Smooth muscle cell (in vitro differentiated cells): ENCODE results near the gene ZNHIT1. TPM values are rescaled to one million over a fixed set of nuclear protein-coding genes. Genes with fewer than 3 reads are reported as not detected.
A peak's percentile ranks its signal among the peaks of the same experiment; 100 is the strongest.
"Not testable (repeated sequence)": the region's sequence is repeated elsewhere in the genome, so short reads cannot be mapped to it uniquely, and the experiment has no call there.

Experiments
- DNase-seq: peaks from one replicate; lab custom pipeline; 2025; ENCODE audit not compliant: unreplicated experiment; lab: John Stamatoyannopoulos, UW
- H2AFZ ChIP-seq: fragments of 200-600 bp; sonication (generic); 2 replicates; pipeline ENCODE4 v1.6.0; 2016; ENCODE audit warnings: antibody characterized with exemption, low read depth, mild to moderate bottlenecking
- H3F3A ChIP-seq: fragments of 200-600 bp; sonication (generic); 2 replicates; pipeline ENCODE4 v1.6.0; 2017; ENCODE audit warnings: antibody characterized with exemption, low read depth
- H3K27ac ChIP-seq: fragments of 200-600 bp; sonication (generic); 2 replicates; pipeline ENCODE4 v1.5.1; 2016; ENCODE audit warnings: low read depth, mild to moderate bottlenecking
- H3K27me3 ChIP-seq: fragments of 200-600 bp; sonication (generic); 2 replicates; pipeline ENCODE4 v1.6.1; 2016; ENCODE audit warnings: low read depth, mild to moderate bottlenecking
- H3K36me3 ChIP-seq: fragments of 200-600 bp; sonication (generic); 2 replicates; pipeline ENCODE4 v1.5.1; 2016; ENCODE audit warnings: low read depth
- H3K4me1 ChIP-seq: fragments of 200-600 bp; sonication (generic); 2 replicates; pipeline ENCODE4 v1.5.1; 2016; ENCODE audit warnings: low read depth
- H3K4me2 ChIP-seq: fragments of 200-600 bp; sonication (generic); 2 replicates; pipeline ENCODE4 v1.6.0; 2016; ENCODE audit warnings: mild to moderate bottlenecking
- H3K4me3 ChIP-seq: fragments of 200-600 bp; sonication (generic); 2 replicates; pipeline ENCODE4 v1.5.1; 2016; ENCODE audit warnings: mild to moderate bottlenecking
- H3K79me2 ChIP-seq: fragments of 200-600 bp; sonication (generic); 2 replicates; pipeline ENCODE4 v1.6.0; 2016; ENCODE audit warnings: low read depth, mild to moderate bottlenecking
- H3K9ac ChIP-seq: fragments of 200-600 bp; sonication (generic); 2 replicates; pipeline ENCODE4 v1.6.0; 2016; ENCODE audit warnings: low read depth
- H3K9me3 ChIP-seq: fragments of 200-600 bp; sonication (generic); replicated peaks from 2 replicates; pipeline ENCODE4 v1.5.1; 2016; ENCODE audit warnings: low read depth
- H4K20me1 ChIP-seq: fragments of 200-600 bp; sonication (generic); 2 replicates; pipeline ENCODE4 v1.6.0; 2016; ENCODE audit warnings: low read depth
- WGBS: methylation state at CpG from one replicate; pipeline ENCODE4 v1.1.7; 2016; ENCODE audit warnings: low lambda C conversion rate; 5-methylcytosine and 5-hydroxymethylcytosine counted together
- polyA plus RNA-seq: library from polyadenylated mRNA; unstranded; fragments of >200 nt; fragmentation: Nextera tagmentation; extraction: Ambion mirVana; gene quantifications from 2 replicates; pipeline ENCODE4 v1.2.1, GENCODE V29; 2016
- total RNA-seq: library from RNA; depleted of rRNA; stranded (reverse); fragments of >200 nt; gene quantifications from 2 replicates; pipeline ENCODE4 v1.2.3, GENCODE V29; 2014
- TF ChIP-seq, protein P1 (sequence below): fragments of 200-600 bp; sonication (generic); IDR thresholded peaks from 2 replicates; pipeline ENCODE4 v1.5.1; 2017; ENCODE audit warnings: borderline replicate concordance, mild to moderate bottlenecking, antibody characterized with exemption; ENCODE audit not compliant: insufficient read depth, poor library complexity, severe bottlenecking

Gene ZNHIT1
- total and polyA plus RNA-seq, 2 experiments from 2014 or later, result 100 to 123 TPM

- Histone ChIP-seq H3K27me3 (peaks cover 43% of the 10 kb centered on the region), H3F3A (no peaks in the 10 kb centered on the region), H3K79me2 (no peaks in the 10 kb centered on the region), H3K27ac (no peak overlapping the region), H3K4me3 (peak overlapping the region; percentile 21), H3K36me3 (no peaks in the 10 kb centered on the region), H3K9me3 (no peaks in the 10 kb centered on the region), H4K20me1 (no peaks in the 10 kb centered on the region), H3K9ac (no peak overlapping the region), H3K4me2 (peak overlapping the region; percentile 68), H2AFZ (no peak overlapping the region), H3K4me1 (no peaks in the 10 kb centered on the region)
- 20% methylated on average over 50 of the region's 75 CpGs for WGBS
- DNase-seq, result no peak
- TF ChIP-seq, protein P1, sequence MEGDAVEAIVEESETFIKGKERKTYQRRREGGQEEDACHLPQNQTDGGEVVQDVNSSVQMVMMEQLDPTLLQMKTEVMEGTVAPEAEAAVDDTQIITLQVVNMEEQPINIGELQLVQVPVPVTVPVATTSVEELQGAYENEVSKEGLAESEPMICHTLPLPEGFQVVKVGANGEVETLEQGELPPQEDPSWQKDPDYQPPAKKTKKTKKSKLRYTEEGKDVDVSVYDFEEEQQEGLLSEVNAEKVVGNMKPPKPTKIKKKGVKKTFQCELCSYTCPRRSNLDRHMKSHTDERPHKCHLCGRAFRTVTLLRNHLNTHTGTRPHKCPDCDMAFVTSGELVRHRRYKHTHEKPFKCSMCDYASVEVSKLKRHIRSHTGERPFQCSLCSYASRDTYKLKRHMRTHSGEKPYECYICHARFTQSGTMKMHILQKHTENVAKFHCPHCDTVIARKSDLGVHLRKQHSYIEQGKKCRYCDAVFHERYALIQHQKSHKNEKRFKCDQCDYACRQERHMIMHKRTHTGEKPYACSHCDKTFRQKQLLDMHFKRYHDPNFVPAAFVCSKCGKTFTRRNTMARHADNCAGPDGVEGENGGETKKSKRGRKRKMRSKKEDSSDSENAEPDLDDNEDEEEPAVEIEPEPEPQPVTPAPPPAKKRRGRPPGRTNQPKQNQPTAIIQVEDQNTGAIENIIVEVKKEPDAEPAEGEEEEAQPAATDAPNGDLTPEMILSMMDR, result no peak
Measured at GRCh38 chr7:101201695-101202602, 16.0 kb upstream of the ZNHIT1 start.

- Histone ChIP-seq H4K20me1 (no peaks in the 10 kb centered on the region), H2AFZ (no peak overlapping the region), H3K36me3 (no peaks in the 10 kb centered on the region), H3K4me2 (no peak overlapping the region), H3K9me3 (no peaks in the 10 kb centered on the region), H3K27me3 (peaks cover 43% of the 10 kb centered on the region), H3K9ac (no peak overlapping the region), H3K27ac (no peak overlapping the region), H3K79me2 (no peaks in the 10 kb centered on the region), H3F3A (no peaks in the 10 kb centered on the region), H3K4me3 (no peak overlapping the region), H3K4me1 (no peaks in the 10 kb centered on the region)
- DNase-seq, result no peak
- WGBS, result 83% methylated on average over 5 of the region's 5 CpGs
- TF ChIP-seq, protein P1, result no peak
Measured at GRCh38 chr7:101202603-101202918, 15.4 kb upstream of the ZNHIT1 start.

- DNase-seq, H4K20me1 ChIP-seq, H3K4me1 ChIP-seq, H3F3A ChIP-seq, H3K9ac ChIP-seq, H3K36me3 ChIP-seq, H3K4me2 ChIP-seq, H3K79me2 ChIP-seq, H3K9me3 ChIP-seq, H3K4me3 ChIP-seq, H3K27ac ChIP-seq, H2AFZ ChIP-seq: not testable (repeated sequence)
- H3K27me3 ChIP-seq, result peaks cover 43% of the 10 kb centered on the region
- WGBS, result 80% methylated on average over 22 of the region's 22 CpGs
Measured at GRCh38 chr7:101203740-101204738, 13.9 kb upstream of the ZNHIT1 start.

GRCh38 chr7:101205901-101206664 lies 11.9 kb upstream of the ZNHIT1 start:
- Histone ChIP-seq H3K27me3 (peaks cover 30% of the 10 kb centered on the region), H3K79me2 (no peaks in the 10 kb centered on the region), H3K4me1 (no peaks in the 10 kb centered on the region), H3K4me2 (no peak overlapping the region), H2AFZ (no peak overlapping the region), H3K36me3 (no peaks in the 10 kb centered on the region), H3K9ac (no peak overlapping the region), H4K20me1 (no peaks in the 10 kb centered on the region), H3K27ac (no peak overlapping the region), H3K9me3 (no peaks in the 10 kb centered on the region), H3F3A (no peaks in the 10 kb centered on the region), H3K4me3 (no peak overlapping the region)
- DNase-seq, result no peak
- 92% methylated on average over 31 of the region's 32 CpGs for WGBS
- TF ChIP-seq, protein P1, result no peak
